PFSK-1 (cell line): ENCODE results near the gene NNAT.

Source experiments
- POLR2AphosphoS5 ChIP-seq: IDR thresholded peaks from 2 replicates; pipeline ENCODE4 v1.6.1; 2012; ENCODE audit warnings: low read depth, mild to moderate bottlenecking, control low read depth, low read length, moderate library complexity
- SIN3A ChIP-seq: IDR thresholded peaks from 2 replicates; pipeline ENCODE4 v1.6.1; 2012; ENCODE audit warnings: mild to moderate bottlenecking, low read length, moderate library complexity, borderline replicate concordance; ENCODE audit not compliant: insufficient read depth
- TAF1 ChIP-seq: IDR thresholded peaks from 2 replicates; pipeline ENCODE4 v1.6.1; 2012; ENCODE audit warnings: low read length, control low read depth, borderline replicate concordance; ENCODE audit not compliant: insufficient read depth
- TF ChIP-seq, protein P1 (sequence below), 2 experiments: IDR thresholded peaks; 2 replicates each; pipeline versions ENCODE4 v1.6.1 to v1.8.0; 2011 to 2012; ENCODE audit warnings: low read depth in 2 of 2, low read length in 2 of 2, control low read depth in 1 of 2, inconsistent platforms in 1 of 2, mild to moderate bottlenecking in 1 of 2, moderate library complexity in 1 of 2; ENCODE audit not compliant: insufficient read depth in 1 of 2

DNA sequence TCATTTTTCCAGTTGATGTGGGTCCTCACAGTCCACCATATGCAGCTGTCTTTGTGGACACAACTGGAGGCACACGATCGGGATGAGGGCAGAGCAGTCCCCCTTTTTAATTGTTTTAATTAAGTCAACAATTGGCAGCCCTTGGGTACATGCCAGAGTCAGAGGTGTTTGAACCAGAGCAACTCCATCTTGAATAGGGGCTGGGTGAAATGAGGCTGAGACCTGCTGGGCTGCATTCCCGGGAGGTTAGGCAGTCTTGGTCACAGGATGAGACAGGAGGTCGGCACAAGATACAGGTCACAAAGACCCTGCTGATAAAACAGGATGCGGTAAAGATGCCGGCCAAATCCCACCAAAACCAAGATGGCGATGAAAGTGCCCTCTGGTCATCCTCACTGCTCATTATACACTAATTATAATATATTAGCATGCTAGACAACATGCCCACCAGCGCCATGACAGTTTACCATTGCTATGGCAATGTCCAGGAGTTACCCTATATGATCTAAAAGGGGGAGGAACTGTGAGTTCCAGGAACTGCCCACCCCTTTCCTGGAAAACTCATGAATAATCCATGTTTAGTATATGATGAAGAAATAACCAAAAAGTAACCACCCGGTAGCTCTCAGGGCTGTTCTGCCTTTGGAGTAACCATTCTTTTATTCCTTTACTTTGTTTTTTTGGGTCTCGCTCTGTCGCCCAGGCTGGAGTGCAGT lies 38.4 kb downstream of the NNAT start:
- TF ChIP-seq TAF1 (no peak), SIN3A (no peak), POLR2AphosphoS5 (no peak)
- TF ChIP-seq, protein P1, sequence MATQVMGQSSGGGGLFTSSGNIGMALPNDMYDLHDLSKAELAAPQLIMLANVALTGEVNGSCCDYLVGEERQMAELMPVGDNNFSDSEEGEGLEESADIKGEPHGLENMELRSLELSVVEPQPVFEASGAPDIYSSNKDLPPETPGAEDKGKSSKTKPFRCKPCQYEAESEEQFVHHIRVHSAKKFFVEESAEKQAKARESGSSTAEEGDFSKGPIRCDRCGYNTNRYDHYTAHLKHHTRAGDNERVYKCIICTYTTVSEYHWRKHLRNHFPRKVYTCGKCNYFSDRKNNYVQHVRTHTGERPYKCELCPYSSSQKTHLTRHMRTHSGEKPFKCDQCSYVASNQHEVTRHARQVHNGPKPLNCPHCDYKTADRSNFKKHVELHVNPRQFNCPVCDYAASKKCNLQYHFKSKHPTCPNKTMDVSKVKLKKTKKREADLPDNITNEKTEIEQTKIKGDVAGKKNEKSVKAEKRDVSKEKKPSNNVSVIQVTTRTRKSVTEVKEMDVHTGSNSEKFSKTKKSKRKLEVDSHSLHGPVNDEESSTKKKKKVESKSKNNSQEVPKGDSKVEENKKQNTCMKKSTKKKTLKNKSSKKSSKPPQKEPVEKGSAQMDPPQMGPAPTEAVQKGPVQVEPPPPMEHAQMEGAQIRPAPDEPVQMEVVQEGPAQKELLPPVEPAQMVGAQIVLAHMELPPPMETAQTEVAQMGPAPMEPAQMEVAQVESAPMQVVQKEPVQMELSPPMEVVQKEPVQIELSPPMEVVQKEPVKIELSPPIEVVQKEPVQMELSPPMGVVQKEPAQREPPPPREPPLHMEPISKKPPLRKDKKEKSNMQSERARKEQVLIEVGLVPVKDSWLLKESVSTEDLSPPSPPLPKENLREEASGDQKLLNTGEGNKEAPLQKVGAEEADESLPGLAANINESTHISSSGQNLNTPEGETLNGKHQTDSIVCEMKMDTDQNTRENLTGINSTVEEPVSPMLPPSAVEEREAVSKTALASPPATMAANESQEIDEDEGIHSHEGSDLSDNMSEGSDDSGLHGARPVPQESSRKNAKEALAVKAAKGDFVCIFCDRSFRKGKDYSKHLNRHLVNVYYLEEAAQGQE (IDR thresholded peaks at IDR 0.05; ENCODE audit: insufficient read depth in 1 of 2, low read depth in 2 of 2, low read length in 2 of 2) = no peak
